Measurements from ENCODE around the gene ADARB2.
"Not testable (repeated sequence)": the region's sequence is repeated elsewhere in the genome, so short reads cannot be mapped to it uniquely, and the experiment has no call there.

The ADARB2 gene

GRCh38 chr10:1166828-1167275, 570.5 kb downstream of the ADARB2 start:
- FAIRE-seq (no peak), DNase-seq (ENCODE audit: low spot score) (no peak)

- FAIRE-seq, result no peak
- no peak for DNase-seq (ENCODE audit: low spot score)
Observed at GRCh38 chr10:1166101-1166827, 571.1 kb downstream of the ADARB2 start.

GRCh38 chr10:1163831-1164230, 573.5 kb downstream of the ADARB2 start:
- DNase-seq (ENCODE audit: low spot score) (no peak), FAIRE-seq (no peak)

DNA sequence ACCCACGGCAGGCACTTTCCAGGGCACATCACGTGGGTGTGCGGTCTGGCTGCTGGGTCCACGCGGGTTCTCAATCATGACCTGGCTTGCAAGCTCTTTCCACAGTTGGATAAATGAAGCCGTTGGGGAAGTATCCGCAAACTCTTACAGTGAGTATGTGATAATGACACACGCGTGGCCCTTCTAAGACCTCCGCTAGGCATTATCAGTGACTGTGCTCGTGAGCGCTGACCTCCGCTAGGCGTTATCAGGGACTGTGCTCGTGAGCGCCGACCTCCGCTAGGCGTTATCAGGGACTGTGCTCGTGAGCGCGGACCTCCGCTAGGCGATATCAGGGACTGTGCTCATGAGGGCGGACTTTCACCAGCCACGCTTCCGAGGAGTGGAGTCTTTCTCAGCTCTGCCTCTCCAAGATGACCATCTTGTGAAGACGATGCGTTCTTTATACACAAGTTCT, 574.1 kb downstream of the ADARB2 start:
- no peak for FAIRE-seq
- no peak for DNase-seq (ENCODE audit: low spot score)

DNA sequence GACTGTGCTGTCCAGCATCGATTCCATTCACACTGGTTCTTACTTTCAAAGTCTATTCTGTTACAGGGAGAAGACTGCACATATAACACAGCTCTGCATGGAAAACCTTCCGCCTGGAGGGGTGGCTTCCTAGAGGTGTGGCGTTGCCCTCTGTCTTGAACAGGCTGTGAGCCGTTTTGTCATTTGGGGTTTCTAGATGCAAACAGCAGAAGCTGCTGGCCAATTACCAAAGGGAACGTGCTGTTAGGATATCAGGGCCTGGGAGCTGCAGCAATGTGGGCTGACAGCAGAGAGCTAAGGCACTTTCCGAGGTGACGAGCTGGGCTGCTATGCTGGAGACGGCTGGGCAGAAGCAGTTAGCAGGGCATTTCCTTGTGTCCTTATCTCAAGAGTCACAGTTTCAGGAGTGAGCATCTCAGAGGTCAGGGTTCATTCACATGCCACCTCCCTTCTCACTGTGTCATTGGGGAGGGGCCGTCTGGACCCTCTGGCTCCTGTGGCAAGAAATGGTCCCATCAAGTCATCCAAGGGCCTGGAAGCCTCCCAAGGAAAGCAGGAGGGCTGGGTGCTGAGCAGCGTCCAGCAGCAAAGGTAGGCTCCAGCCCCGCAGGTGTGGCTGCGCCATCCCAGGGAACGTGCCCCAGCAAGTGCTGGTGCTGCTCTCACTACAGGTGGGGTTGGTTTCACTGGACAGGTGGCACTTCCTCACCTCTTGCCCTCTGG, 574.7 kb downstream of the ADARB2 start:
- DNase-seq (ENCODE audit: low spot score), result no peak
- FAIRE-seq, result no peak

DNA sequence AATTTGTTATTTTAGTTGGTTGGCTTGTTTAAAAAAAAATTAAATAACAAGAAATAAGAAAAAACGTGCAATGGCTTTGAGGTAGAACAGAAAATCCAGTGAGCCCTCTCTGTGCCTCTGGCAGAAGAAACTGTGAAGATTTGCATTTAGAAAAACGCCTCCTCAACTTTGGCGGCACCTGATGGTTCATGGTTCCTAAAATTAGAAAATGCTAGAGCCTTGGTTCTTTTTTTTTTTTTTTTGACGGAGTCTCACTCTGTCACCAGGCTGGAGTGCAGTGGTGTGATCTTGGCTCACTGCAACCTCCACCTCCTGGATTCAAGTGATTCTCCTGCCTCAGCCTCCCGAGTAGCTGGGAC, 576.0 kb downstream of the ADARB2 start:
- DNase-seq (ENCODE audit: low spot score); FAIRE-seq: not testable (repeated sequence)

DNA sequence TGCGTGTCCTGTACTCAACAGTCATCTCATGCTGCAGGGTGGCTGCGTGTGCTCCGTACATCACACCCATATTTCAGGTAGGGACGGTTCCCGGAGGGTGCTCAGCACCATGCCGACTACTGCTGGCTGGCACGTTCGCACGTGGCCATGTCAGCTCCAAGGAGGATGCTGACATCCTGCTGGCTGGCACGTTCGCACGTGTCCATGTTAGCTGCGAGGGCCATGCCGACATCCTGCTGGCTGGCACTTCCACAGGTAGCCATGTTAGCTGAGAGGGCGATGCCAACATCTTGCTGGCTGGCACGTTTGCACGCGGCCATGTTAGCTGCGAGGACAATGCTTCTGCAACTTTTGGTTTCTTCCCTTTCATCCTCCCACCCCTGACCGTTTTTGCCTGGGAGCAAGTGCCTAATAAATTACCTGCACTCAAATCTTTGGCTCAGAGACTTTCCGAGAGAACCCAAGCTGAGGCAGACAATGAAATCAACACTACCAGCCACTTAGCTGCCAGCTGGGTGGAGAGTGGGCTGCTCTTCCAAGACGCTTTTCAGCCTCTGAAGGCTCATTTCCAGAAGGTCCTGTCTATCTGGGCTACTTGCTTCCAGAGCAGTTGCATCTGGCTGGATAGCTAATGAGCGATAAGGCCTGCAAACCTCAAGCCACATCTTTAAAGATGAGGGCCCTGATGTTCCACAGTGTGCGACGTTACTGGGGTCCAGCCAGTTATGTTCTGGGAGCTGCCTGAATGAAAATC, 576.6 kb downstream of the ADARB2 start:
- FAIRE-seq (no peak), DNase-seq (ENCODE audit: low spot score) (no peak)

DNA sequence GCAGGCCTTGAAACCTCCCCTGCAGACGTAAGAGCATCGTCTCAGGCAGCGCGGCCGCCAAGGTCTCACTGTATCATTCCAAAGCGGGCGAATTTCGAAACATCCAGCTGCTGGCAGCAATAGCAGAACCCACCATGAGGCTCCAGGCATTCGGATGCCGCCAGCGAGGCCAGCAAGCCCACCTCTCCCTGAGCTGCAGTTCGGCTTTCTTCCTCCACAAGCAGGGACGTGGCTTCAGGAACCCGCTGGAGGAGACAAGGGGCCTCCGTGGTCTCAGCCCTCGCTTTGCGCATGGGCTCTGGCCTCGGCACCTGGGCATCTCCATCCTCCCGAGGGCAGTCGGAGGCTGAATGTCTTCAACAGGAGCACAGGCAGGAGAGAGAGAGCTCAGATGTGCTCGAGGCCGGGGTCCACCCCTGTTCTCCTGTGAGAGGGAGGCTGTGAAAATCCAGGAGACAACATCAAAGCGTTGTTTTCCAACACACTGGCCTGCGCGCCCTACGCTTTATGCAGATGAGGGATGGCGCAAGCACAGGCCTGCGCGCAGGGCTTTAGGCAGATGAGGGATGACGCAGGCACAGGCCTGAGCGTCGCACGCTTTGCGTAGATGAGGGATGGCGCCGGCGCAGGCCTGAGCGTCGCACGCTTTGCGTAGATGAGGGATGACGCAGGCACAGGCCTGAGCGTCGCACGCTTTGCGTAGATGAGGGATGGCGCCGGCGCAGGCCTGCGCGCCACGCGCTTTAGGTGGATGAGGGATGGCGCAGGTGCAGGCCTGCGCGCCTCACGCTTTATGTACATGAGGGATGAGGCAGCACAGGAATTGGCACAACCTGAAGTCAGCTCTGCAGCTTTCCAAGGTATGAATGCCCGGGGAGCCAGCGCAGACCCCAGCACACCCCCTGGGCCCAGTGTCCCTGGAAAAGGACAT, 577.9 kb downstream of the ADARB2 start:
- no peak for FAIRE-seq
- DNase-seq (ENCODE audit: low spot score), result no peak

DNA sequence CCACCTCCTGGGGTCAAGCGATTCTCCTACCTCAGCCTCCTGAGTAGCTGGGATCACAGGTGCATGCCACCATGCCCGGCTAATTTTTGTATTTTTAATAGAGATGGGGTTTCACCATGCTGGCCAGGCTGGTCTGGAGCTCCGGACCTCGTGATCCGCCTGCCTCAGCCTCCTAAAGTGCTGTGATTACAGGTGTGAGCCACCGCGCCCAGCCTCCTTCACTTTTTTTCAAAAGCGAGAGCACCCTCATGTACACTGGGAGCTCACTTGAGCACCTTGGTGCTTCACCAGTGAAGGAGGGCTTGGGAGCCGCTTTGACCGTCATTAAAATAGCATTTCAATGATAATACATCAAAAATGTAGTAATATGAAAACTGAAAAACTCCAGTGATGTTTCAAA, 578.8 kb downstream of the ADARB2 start:
- not testable (repeated sequence) for FAIRE-seq; DNase-seq (ENCODE audit: low spot score)

GRCh38 chr10:1158066-1158465, 579.3 kb downstream of the ADARB2 start:
- no peak for FAIRE-seq
- DNase-seq (ENCODE audit: low spot score), result no peak

DNA sequence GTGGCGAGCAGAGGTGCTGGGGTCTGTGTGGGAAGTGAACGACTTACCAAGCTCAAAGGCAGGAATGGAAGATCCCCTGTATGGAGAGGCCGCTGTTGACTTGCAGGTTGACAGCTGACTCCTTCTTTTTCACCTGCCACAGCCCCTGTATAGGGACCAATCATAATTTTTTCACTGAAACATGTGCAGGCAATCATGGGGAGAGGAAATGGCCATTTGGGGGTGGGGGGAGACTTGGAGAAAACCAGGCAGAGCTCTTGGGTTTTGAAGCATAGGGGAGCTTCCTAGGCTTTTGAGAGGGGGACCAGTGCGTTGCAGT, 579.8 kb downstream of the ADARB2 start:
- FAIRE-seq, result no peak
- DNase-seq (ENCODE audit: low spot score), result no peak

- DNase-seq (ENCODE audit: low spot score), result no peak
- FAIRE-seq, result no peak
Observed at GRCh38 chr10:1156921-1157614, 580.3 kb downstream of the ADARB2 start.

- DNase-seq (ENCODE audit: low spot score), result no peak
- no peak for FAIRE-seq
Observed at GRCh38 chr10:1156616-1156886, 580.8 kb downstream of the ADARB2 start.

DNA sequence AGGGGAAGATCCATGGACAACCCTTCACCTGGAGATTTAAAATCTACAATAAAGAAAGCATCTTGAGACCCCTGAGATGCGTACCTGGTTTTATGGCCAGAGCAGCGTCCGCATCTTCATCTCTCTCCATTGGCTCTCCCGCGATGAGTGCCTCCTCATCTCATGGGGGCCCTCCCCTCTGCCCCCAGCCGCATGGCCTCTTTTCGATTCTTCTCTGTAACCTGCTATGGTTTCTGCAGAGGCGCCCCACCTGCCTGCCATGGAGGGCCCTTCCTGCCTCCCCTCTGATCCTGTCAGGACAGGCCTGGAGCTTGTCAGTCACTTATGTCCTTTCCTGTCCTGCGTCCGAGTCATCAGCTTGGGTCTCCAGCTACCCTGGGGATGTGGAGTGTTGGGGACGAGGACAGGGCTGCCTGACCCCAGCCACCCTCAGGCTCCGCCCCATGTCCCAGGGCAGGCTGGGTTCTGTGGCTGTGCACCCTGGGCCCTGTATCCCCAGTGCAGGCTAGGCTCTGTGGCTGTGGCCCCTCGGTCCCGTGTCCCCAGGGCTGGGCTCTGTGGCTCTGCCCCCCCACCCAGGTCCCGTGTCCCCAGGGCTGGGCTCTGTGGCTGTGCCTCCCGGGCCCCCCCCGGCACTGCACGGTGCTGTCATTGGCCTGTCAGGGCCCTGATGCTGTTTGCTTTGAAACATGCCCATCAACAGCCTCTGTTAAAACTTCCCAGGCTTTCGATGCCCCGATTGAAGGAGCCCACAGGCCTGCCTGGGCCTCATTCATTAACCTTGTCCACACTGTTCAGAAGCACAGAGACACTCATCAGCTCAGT, 581.3 kb downstream of the ADARB2 start:
- FAIRE-seq (no peak), DNase-seq (ENCODE audit: low spot score) (no peak)

- FAIRE-seq, result no peak
Observed at GRCh38 chr10:1154531-1155295, 582.6 kb downstream of the ADARB2 start.

GRCh38 chr10:1153805-1154351, 583.4 kb downstream of the ADARB2 start:
- no peak for FAIRE-seq
- no peak for DNase-seq (ENCODE audit: low spot score)

More at GRCh38 chr10:1154531-1155295, 582.6 kb downstream of the ADARB2 start:
- DNase-seq (ENCODE audit: low spot score), result no peak

DNA sequence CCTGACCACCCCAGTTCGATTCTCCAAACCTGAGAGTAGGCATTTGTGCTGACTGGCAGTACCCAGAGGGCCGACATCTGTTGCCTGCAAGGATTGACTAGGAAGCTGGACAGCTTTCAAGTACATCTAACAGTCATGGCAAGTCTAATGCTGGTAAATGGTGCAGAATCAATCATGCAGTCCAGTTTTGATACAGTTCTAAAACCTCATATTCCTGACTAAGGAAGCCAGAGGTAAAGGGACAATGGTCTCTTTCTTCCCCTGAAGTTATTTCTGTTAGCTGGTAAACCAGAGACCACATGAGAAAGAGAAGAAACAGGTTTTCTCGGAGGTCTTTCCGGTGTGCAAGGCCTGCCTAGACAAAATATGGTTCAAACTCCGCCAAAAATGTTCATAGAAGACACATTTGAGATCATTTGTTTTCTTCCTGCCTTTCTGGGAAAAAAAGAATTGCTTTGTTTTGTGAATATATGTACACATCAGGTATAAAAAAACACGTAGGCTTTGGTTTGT, 584.0 kb downstream of the ADARB2 start:
- no peak for DNase-seq (ENCODE audit: low spot score)
- FAIRE-seq, result no peak

DNA sequence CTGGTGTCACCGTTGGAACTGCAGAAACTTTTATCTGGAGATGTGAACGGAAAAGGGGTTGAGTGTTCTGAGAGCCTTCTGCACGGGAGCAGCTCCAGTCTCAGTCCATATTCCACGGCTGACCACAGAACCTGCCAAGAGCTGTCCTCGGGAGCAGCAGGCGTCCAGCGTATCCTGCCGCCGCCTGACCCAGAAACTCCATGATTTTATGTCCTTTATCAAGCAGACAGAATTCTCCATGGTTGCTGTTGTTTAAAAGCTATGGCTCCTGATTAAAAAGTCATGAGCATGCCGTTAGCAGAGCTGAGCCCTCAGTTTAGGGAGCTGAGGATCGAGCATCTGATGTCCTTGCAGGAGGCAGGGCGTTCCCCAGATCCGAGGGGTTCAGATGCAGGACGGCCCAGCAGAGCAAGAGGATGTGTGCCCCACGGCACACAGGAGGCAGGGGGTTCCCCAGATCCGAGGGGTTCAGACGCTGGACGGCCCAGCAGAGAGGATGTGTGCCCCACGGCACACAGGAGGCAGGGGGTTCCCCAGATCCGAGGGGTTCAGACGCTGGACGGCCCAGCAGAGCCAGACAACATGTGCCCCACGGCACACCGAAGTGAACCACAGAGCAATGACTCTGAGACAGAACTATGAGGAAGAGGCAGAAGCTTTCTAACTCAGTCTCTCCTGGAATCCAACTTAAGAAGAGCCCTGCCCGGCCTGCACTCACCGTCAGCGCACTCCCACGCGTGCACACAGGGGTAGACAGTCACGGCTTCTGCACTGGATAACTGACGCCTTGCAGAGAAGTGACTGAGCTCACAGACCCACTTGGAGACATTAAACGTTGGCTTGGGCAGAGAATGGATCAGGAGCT, 584.7 kb downstream of the ADARB2 start:
- FAIRE-seq, result no peak
- DNase-seq (ENCODE audit: low spot score), result no peak
